ENCODE results near the gene SORCS2.

GRCh38 chr4:7433376-7434140, 241.2 kb downstream of the SORCS2 start:
- no peak for TF ChIP-seq REST (IDR thresholded peaks at IDR 0.05; ENCODE audit: borderline replicate concordance)
- TF ChIP-seq, protein P1, sequence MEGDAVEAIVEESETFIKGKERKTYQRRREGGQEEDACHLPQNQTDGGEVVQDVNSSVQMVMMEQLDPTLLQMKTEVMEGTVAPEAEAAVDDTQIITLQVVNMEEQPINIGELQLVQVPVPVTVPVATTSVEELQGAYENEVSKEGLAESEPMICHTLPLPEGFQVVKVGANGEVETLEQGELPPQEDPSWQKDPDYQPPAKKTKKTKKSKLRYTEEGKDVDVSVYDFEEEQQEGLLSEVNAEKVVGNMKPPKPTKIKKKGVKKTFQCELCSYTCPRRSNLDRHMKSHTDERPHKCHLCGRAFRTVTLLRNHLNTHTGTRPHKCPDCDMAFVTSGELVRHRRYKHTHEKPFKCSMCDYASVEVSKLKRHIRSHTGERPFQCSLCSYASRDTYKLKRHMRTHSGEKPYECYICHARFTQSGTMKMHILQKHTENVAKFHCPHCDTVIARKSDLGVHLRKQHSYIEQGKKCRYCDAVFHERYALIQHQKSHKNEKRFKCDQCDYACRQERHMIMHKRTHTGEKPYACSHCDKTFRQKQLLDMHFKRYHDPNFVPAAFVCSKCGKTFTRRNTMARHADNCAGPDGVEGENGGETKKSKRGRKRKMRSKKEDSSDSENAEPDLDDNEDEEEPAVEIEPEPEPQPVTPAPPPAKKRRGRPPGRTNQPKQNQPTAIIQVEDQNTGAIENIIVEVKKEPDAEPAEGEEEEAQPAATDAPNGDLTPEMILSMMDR (IDR thresholded peaks at IDR 0.05; ENCODE audit: poor library complexity, severe bottlenecking), result no peak

Measured in neural cell (in vitro differentiated cells).